Measurements from ENCODE around the gene SDE2.
"Not testable (repeated sequence)": the region's sequence is repeated elsewhere in the genome, so short reads cannot be mapped to it uniquely, and the experiment has no call there.

SDE2 gene

DNA sequence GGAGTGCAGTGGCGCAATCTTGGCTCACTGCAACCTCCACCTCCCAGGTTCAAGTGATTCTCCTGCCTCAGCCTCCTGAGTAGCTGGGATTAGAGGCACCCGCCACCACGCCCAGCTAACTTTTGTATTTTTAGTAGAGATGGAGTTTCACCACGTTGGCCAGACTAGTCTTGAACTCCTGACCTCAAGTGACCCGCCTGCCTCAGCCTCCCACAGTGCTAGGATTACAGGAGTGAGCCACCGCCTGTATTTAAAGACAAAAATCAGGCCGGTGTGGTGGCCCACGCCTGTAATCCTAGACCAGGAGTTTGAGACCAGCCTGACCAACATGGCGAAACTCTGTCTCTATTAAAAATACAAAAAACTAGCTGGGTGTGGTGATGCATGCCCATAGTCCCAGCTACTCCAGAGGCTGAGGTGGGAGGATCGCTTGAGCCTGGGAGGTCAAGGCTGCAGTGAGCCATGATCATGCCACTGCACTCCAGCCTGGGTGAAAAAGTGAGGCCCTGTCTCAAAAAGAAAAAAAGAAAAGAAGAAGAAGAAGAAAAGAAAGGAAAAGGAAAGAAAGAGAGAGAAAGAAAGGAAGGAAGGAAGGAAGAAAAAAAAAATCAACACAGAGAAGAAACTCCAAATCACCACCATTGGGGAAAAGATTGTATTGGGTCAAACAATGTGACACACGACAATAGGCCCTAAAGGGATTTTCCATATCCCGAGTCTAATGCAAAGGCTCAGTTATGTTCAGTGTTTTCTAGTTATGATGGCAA lies 8.2 kb upstream of the SDE2 start:
- in situ Hi-C loops (cut with MboI; ENCODE audit: low sequenced_read_pairs), result not testable (repeated sequence)

DNA sequence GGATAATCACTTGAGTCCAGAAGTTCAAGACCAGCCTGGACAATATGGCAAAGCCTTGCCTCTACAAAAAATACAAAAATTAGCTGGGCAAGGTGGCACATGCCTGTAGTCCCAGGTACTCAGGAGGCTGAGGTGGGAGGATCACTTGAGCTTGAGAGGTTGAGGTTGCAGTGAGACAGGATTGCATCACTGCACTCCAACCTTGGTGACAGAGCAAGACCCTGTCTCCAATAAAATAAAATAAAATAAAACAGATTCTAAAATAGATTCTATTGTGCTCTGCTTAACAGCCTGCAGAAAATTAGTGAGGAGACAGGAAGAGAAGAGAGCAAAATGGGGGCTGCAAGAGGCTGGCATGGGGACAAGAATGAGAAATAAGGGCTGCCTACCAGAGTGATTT lies 7.5 kb upstream of the SDE2 start:
- in situ Hi-C loops (cut with MboI; ENCODE audit: low sequenced_read_pairs), result no loop called here

DNA sequence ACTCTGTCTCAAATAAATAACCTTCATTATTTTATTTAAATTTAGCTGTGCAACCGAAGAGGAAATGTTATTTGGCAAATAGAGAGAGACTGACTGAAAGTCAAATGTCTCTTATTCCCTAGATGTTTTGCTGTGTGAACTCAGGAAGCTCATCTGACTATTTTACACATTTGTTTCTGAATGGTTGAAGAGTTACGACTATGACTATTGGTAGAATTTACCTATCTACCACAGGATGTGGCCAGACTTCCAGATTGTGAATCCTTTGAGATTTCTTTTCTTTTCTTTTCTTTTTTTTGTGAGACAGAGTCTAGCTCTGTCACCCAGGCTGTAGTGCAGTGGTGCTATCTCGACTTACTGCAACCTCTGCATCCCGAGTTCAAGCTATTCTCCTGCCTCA lies 5.3 kb upstream of the SDE2 start:
- in situ Hi-C loops (cut with MboI; ENCODE audit: low sequenced_read_pairs), result loop anchor here (5.0 kb wide), 1 partner anchor 53 kb away; no protein-coding TSS in a partner anchor

DNA sequence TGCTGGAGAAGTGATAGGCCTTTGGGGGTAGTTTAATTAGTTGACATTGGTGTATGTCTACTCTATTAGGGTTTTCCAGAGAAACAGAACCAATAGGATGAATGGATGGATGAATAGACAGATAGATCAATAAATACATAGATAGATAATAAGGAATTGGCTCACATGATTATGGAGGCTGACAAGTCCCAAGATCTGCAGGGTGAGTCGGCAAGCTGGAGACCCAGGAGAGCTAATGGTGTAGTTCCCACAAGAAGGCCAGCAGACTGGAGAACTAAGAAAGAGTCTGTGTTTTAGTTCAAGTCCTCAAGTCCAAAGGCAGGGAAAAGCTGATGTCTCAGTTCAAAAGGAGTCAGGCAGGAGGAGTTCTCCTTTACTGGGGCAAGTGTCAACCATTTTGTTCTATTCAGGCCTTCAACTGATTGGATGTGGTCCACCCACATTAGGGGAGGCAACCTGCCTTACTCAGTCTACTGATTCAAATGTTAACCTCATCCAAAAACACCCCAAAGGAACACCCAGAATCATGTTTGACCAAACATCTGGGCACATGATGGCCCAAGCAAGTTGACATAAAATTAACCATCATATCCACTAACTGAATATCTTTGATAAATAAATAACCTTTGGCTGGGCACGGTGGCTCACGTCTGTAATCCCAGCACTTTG lies 4.5 kb upstream of the SDE2 start:
- in situ Hi-C loops (cut with MboI; ENCODE audit: low sequenced_read_pairs), result loop anchor here (5.0 kb wide), 1 partner anchor 54 kb away; no protein-coding TSS in a partner anchor

DNA sequence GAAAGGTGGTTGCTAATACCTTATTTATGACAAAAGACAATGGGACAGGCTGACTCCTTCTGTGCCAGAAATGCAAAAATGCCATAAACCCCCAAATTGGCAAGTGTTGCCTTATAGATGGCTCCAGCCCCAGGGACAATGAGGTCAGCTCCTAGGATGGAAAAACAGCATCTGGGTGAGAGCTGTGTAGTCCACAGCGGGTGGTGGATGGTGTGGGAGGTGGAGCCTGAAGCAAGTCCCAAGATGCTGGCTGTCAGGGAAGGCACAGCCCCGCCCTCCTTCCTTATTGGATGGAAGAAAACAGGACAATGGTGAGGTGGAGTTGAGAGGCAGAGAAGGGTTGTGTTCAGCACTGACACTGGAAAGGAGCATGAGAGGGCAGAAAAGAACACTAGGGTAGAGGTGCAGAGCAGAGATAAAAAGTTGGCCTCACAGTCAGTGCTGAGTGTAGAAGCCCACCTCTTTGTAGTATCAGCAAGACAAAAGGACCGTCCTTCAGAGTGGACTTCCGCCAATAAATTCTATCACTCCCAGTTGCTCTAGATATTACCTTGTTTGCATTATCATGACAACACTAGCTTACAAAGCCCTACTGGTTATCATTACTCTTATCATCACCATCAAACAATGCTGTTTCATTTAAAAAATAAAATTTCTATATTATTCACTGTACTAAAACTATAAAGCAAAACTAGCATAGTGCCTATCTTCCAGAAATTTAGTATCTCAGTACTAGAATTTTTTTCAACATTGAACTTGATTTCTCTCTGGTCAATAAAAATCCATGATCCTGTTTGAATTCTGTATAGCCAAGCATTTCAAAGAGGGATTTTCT lies 3.7 kb upstream of the SDE2 start:
- in situ Hi-C loops (cut with MboI; ENCODE audit: low sequenced_read_pairs), result loop anchor here (5.0 kb wide), 1 partner anchor 54 kb away; no protein-coding TSS in a partner anchor

DNA sequence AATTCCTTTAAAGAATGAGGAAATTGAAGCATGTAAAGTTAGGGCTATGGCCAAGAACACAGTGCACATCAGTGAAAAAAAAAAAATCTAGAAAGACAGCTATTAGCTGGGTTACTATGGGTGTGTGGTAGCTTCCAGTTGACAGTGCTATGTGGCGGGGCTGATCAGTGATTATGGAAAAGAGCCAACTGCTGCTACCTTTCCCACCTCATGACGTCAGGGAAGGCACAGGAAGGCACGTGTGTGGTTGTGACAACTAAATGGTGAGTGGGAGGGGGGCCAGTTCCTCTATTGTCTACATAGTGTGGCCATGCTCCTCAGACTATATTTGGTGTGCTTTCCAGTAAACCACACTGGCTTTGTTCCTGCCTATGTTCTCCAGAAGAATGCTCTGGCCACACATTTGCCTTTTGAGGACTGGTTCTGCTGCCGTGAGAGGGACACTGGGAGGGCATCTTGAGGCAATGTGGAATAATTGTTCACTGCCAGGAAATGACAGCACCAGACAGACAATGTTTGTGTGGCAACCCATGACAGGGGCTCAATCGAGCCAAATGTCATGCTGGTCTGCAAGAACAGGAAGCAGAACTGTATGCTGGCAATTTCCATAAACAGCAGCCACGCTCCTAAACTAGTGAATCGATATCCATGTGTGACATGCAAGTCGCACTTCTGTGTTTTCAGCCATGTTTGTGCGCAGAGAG lies 3.0 kb upstream of the SDE2 start:
- in situ Hi-C loops (cut with MboI; ENCODE audit: low sequenced_read_pairs), result loop anchor here (5.0 kb wide), 1 partner anchor 55 kb away; no protein-coding TSS in a partner anchor

DNA sequence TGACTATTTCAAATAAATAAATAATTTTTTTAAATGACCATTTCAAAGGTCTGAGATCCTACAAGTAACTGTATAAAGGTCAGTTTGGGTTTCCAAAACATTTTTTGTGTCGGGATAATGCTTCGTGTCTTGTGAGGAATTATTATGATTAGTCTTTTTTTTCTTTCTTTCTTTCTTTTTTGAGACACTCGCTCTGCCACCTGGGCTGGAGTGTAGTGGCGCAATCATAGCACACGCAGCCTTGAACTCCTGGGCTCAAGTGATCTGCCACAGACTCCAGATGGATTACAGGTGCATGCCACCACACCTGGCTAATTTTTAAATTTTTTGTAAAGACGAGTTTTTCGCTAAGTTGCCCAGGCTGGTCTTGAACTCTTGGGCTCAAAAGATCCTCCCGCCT lies 1.9 kb upstream of the SDE2 start:
- in situ Hi-C loops (cut with MboI; ENCODE audit: low sequenced_read_pairs), result loop anchor here (5.0 kb wide), 1 partner anchor 56 kb away; no protein-coding TSS in a partner anchor

DNA sequence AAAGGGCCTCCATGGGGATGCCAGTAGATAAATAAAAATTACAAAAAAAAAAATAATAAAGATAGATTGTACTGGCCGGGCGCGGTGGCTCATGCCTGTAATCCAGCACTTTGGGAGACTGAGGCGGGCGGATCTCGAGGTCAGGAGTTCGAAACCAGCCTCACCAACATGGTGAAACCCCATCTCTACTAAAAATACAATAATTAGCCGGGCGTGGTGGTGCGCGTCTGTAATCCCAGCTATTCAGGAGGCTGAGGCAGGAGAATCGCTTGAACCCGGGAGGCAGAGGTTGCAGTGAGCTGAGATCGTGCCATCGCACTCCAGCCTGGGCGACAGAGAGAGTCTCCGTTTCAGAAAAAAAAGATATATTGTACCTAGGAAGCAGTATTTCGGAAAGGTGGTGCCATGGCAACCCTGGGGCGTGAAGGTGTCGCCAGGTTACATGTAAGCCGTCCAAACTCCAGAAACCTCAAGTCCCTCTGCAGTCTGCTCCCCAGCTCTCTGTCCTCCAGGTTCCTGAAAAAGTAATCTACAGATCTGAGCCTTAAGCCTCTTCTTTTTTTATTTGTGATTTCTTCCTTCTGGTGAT lies 1.4 kb upstream of the SDE2 start:
- in situ Hi-C loops (cut with MboI; ENCODE audit: low sequenced_read_pairs), result loop anchor here (5.0 kb wide), 1 partner anchor 57 kb away; no protein-coding TSS in a partner anchor

DNA sequence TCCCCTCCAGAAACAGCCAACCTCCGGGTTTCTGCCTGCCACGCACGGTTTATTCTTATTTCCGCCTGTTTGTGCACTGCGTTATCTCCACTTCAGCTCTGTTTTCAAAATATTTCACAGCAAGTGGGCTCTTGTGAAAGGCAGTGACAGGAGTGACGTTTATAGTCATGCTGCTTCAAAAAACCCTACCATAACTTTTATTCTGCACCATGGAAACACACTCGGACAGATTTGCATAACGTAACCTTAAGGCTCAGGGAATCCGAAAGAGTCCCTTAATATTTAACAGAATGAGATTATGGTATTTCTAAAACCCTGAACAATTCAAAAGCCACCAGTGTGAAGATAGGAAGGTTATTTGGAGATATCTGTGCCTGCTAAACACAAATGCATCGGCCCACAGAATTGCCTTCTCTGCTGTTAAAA lies 782 bp upstream of the SDE2 start:
- in situ Hi-C loops (cut with MboI; ENCODE audit: low sequenced_read_pairs), result loop anchor here (5.0 kb wide), 1 partner anchor 57 kb away; no protein-coding TSS in a partner anchor

DNA sequence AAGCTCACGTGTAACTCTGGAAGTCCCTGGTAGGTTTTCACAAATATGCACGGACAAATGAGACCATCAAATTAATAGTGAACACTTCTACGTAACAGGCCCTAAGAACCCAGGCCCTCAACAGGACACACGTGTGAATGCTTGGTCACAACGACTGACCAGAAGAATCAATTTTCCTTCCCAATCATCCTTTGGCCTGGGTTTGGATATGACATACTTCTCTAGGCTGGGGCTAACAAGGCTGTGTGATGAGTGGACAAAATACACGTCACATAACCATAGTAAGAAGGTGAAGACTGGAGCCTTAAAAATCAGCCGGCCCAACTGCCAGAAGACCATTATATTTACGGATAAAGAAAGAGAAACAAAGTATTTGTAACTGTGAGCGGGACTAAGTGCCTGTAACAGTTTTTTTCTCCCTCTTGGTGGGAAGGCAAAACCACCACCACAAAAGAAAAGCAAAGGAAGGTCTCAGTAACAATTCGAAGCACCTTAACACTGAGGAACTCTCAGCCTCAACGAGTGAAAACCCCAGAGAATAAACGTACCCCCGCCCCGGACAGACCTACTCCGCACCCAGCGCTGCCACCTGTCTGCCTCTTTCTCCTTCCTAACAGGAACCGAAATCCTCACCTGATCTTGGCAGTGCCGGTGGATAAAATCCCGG lies 450 bp downstream of the SDE2 start:
- in situ Hi-C loops (cut with MboI; ENCODE audit: low sequenced_read_pairs), result no loop called here

DNA sequence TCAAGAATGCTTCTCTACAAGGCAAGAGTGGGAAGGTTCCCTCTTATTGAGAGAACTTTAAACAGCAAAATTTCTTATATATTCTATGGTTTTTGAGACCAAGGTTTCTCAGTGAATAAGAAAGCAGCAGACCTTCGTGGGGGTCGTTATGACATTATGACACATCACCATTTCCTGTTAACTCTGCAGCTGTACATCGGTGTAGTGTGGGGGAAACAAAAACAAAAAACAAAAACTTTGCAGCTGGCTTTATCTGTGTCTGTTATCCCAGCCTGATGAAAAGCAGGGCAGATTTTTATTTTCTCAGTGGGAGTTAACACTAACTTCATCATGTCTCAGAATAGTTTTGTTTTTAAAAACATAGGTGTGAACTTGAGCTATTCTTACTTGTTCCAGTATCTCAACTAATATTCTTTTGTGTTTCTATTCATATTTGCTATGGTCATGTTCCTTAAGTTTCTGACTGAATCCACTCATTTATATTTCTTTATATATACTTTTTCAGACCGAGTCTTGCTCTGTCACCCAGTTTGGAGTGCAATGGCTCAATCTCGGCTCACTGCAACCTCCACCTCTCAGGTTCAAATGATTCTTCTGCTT lies 2.1 kb downstream of the SDE2 start:
- in situ Hi-C loops (cut with MboI; ENCODE audit: low sequenced_read_pairs), result no loop called here

DNA sequence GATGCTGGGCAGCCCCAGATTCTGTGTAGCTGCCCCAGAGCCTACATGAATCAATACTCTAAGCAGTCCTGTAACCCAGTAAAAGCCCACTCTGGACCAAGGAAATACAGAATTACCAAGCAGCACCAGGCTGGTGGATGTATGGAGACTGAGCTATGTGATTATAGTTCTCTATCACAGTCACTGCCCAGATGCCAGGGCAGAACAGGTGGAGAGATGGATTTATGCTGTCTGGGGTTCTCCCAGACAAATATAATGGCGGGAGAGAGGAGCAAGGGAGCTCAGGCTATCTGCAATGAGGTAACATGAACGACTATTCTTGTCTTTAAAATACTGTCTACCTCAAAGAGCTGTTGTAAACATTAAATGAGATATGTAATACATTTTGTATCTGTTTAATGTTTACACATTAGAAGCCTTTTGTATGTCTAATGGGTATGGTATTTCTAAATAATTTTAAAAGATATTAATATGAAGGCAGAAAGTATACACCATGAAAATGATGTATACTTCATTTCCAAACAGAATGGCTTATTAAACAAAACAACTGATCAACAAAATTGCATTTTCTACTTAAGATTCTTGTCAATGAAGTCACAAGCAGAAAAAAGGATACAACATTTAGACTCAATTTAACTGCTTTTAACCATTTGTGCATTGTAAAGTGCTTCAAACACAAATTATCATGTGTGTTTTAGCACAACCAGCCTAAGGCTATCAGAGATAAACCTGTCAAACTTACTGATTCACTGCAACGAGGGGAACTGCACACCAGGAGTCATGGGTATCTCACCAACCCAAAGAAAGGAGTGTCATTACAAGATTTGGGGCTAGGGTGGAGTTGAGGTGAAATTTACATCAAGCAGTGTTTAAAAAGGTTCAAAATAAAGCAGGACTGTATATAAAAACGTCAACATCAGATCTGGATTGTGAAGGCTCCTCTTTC lies 3.0 kb downstream of the SDE2 start:
- in situ Hi-C loops (cut with MboI; ENCODE audit: low sequenced_read_pairs), result no loop called here

DNA sequence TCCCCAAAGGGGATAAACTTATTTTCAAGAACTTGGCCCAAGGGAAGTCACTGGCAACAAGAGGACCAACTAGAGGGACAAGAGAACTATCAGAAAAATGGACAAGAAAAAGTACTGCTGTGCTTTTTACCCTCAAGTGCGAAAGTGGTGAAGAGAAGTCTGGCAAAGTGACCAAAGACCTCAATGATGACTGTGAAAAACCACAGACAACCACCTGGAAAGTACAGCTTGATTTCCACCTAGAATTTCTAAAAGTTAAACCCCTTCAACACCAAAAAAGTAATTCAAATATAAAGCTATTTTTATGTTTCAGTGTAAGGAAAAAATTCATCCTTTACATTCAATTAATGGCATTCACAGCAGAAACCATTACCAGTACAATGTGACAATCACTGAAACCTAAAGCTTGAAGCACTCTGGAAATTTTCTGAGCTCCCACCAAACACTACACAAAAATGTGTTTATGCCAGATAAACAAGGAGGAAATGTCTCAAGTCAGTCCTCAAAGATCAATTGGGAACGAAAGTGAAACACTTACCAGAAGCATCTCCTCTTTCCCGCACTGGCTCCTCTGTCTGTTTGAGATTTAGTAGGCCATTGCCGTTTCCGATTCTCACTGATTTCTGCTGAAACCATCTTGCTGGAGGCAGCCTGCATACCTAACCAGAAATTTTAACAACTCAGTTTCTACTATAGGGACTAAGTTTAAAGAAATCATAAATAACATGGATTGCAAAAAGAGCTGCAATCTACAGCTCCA lies 8.3 kb downstream of the SDE2 start:
- in situ Hi-C loops (cut with MboI; ENCODE audit: low sequenced_read_pairs), result no loop called here

DNA sequence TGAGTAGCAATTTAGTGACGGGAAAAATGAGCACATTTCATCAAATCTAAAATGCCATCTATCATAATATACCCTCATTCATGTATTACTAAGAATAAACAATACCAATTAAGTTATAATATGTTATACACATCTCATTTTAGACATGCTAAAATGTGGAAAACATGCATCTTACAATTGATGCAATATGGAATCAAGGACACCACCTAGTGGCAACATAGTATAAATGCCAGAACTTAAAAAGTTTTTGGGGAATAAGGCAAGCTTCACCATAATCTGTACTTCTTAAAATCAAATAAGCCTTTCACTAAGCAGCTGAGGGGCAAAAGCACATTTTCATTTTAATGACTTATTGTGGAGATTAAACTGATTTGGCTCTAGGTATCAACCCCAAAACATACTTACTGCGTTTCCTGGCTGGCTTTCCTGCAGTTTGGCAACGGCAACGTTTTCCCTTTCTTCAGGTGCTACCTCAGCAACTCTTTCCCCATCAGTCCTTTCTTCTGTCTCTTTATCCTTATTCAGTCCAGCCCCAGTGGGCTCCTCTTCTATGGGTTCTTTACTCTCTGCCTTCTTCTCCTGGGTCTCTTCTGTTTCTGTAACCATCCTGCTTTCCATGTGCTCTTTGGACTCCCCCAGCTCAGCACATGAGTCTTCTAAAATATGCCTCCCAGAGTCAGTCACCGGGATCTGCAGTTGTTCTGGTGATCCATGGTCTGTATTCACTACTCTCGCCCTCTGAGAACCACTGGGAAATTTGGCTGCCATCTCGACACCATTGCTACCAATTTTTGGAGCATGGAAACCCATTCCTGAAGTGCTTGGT lies 11.4 kb downstream of the SDE2 start:
- in situ Hi-C loops (cut with MboI; ENCODE audit: low sequenced_read_pairs), result no loop called here

DNA sequence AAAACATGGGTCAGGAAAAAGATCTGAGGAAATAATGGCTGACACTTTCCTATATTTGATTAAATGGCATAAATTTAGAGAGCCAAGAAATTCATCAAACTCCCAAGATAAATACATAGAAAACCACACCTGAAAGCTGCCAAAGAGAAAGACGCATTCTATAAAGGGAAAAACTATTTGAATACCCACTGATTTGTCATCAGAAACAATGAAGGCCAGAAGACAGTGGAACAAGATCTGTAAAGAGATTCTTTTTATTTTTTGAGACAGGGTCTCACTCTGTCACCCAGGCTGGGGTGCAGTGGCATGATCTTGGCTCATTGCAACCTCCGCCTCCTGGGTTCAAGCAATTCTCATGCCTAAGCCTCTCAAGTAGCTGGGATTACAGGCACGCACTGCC lies 17.4 kb downstream of the SDE2 start:
- in situ Hi-C loops (cut with MboI; ENCODE audit: low sequenced_read_pairs), result loop anchor here (5.0 kb wide), 1 partner anchor 514 kb away; no protein-coding TSS in a partner anchor
